Renal cortical epithelial cell (primary cell): Measurements from ENCODE around the gene AQP12B. TPM values are rescaled to one million over a fixed set of nuclear protein-coding genes. Genes with fewer than 3 reads are reported as not detected.

Source experiments
- DNase-seq: peaks from one replicate; pipeline ENCODE4 v3.0.0-alpha.2; 2011; ENCODE audit warnings: low read depth
- total RNA-seq: library from RNA; depleted of rRNA; stranded (reverse); fragments of >200 nt; gene quantifications from 2 replicates; pipeline ENCODE4 v1.2.3, GENCODE V29; 2014

The AQP12B gene
- total RNA-seq, 1 donor from 2014 or later = not detected

GRCh38 chr2:240632306-240632721 is 50.4 kb downstream of the AQP12B start:
- no peak for DNase-seq

- no peak for DNase-seq
Measured at GRCh38 chr2:240631548-240632305, 51.0 kb downstream of the AQP12B start.

DNA sequence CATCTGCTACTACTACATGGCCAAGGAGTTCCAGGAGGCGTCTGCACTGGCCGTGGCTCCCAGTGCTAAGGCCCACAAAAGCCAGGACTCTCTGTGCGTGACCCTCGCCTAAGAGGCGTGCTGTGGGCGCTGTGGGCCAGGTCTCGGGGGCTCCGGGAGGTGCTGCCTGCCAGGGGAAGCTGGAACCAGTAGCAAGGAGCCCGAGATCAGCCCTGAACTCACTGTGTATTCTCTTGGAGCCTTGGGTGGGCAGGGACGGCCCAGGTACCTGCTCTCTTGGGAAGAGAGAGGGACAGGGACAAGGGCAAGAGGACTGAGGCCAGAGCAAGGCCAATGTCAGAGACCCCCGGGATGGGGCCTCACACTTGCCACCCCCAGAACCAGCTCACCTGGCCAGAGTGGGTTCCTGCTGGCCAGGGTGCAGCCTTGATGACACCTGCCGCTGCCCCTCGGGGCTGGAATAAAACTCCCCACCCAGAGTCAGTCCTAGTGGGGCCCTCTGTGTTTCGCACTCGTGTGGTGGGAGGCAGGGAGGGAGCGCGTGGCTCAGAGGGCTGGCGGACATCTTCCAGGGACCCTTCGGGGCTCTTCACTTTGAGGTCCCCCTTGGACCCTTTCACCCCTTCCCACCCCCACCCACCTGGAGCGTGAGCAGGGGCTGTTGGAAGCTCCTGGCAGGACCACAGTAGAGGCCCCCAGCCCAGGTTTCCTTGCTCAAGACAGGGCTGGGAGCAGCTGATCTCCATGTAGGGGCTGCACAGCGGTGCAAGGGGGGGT is 51.7 kb downstream of the AQP12B start:
- no peak for DNase-seq

GRCh38 chr2:240629968-240630770 is 52.5 kb downstream of the AQP12B start:
- DNase-seq = no peak

GRCh38 chr2:240629619-240629967 is 53.1 kb downstream of the AQP12B start:
- no peak for DNase-seq

- DNase-seq = no peak
Measured at GRCh38 chr2:240628808-240629618, 53.7 kb downstream of the AQP12B start.

- no peak for DNase-seq
Measured at GRCh38 chr2:240628507-240628807, 54.2 kb downstream of the AQP12B start.

GRCh38 chr2:240627736-240628506 is 54.8 kb downstream of the AQP12B start:
- no peak for DNase-seq

DNA sequence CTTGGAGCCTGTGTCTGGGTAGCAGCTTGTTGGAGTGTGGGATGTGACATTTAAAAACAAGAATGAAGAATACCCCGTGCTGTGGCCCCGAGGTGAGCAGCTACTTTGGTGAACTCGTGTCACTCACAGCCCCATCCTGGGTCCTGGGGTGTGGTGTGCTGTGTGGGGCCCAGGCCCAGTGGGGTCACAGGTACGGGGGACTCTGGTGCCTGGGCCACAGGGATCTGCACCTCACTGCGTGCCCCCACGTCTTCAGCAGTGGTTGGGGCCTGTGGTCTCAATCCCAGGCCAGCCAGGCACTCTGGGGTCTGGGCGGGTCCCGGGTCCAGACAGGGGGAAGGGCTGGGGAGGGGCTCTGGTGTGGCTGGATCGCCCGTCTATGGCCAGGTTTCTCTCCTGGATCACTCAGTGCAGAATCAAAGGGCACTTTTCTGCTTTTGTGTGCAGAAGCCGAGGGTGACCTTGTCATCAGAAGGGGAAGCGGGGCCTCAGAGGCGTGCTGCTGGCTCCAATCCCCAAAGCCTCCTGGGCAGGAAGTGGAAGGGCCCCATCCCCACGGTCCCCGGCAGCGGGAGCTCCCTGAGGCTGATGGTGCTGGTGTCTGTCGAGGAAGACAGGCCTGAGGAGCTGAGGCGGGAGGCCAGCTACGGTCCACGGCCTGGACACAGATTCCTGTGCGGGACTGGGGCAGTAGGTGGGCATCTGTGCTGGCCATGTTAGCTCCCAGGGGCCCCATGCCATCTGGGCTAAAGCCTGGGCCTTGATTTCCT is 56.0 kb downstream of the AQP12B start:
- DNase-seq = no peak

Other genes with a start within 250 kb of the AQP12B start
- 18.1 and 49.9 TPM in 2 replicates for gene GPC1, start 247.2 kb downstream of the AQP12B start, total RNA-seq
- 4.3 and 9.7 TPM in 2 replicates for gene ANKMY1, start 124.9 kb downstream of the AQP12B start, total RNA-seq
- gene DUSP28, start 122.5 kb downstream of the AQP12B start, total RNA-seq = 3.1 and 4.0 TPM in 2 replicates
- gene RNPEPL1, start 114.4 kb downstream of the AQP12B start, total RNA-seq = 14.9 and 74.1 TPM in 2 replicates
- gene CAPN10, start 96.2 kb downstream of the AQP12B start, total RNA-seq = 29.5 and 32.8 TPM in 2 replicates
- gene GPR35, start 57.4 kb downstream of the AQP12B start, total RNA-seq = 1.6 TPM in 1 of 2 replicates, not detected in the other
- gene AQP12A, start 9.0 kb upstream of the AQP12B start, total RNA-seq = not detected in 2 replicates
- 0.45 and 4.2 TPM in 2 replicates for gene KIF1A, start 137.3 kb upstream of the AQP12B start, total RNA-seq
- gene AGXT, start 185.9 kb upstream of the AQP12B start, total RNA-seq = not detected in 2 replicates
- 0.10 and 5.2 TPM in 2 replicates for gene MAB21L4, start 213.3 kb upstream of the AQP12B start, total RNA-seq
- gene CROCC2, start 223.5 kb upstream of the AQP12B start, total RNA-seq = under 0.01 TPM in 1 of 2 replicates, not detected in the other